GM19025 (cell line): ENCODE measurements around the gene UBAP1L.
"Not testable (repeated sequence)": the region's sequence is repeated elsewhere in the genome, so short reads cannot be mapped to it uniquely, and the experiment has no call there.

Source experiments
- ATAC-seq: cut with Tn5 transposase; IDR thresholded peaks from one replicate; pipeline ENCODE4 v1.9.1; 2021; ENCODE audit warnings: mild to moderate bottlenecking, low read depth, moderate library complexity; ENCODE audit not compliant: unreplicated experiment

UBAP1L gene

DNA sequence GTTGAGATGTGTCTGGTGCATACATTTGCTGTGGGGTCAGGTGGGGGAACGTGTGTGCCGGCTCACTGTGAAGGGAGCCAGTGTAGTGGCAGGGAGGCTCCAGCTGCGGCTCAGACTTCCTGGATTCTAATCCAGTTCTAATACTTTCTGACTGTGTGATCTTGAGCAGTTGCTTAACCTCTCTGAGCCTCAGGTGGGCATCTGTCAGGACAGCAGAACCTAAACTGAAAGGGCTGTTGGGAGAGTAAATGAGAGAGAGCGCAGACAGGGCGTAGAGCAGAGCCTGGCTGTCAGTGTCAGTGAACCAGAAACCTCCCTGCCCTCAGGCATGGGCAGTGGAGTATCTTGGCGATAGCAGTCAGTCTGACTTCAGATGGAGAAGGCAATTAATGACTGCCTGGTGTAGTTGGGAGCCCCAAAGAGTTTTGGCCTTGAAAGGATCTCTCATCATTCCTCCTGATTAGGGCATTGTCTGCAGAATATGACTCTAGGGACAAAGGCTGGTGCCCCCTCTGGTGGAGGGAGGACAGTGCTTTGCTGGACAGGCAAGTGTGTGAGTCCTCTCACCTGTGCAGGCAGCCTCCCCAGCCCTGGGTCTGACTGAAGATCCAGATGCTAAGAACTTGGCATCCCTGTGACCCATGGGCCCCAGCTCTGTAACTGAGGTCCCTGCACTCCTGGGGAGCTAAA is 28.9 kb downstream of the UBAP1L start:
- ATAC-seq, result no peak

DNA sequence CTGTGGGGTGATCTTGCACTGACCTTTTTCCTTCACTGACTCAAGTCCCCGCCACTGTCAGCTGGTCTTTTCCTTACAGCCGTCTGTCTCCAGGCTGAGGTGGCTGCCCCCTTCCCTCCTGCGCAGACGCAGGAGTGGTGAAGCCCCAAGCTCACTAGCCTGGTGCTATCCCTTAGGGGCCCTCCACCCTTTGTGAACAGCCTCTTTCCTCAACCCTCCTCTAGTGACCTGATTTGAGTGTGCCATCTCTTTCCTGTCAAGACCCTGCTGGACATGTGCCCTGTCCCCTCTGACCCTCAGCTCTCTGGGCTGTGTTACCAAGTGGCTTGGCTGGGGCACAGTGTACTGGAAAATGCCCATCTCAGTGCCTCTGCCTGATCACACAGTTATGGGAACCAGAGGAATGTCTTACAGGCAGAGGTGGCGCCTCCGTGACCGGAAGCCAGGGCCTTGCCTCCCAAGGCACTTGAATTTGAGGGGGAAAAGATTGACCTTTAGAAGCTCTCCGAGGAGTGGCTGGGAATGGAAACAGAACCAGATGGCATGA is 29.7 kb downstream of the UBAP1L start:
- no peak for ATAC-seq

DNA sequence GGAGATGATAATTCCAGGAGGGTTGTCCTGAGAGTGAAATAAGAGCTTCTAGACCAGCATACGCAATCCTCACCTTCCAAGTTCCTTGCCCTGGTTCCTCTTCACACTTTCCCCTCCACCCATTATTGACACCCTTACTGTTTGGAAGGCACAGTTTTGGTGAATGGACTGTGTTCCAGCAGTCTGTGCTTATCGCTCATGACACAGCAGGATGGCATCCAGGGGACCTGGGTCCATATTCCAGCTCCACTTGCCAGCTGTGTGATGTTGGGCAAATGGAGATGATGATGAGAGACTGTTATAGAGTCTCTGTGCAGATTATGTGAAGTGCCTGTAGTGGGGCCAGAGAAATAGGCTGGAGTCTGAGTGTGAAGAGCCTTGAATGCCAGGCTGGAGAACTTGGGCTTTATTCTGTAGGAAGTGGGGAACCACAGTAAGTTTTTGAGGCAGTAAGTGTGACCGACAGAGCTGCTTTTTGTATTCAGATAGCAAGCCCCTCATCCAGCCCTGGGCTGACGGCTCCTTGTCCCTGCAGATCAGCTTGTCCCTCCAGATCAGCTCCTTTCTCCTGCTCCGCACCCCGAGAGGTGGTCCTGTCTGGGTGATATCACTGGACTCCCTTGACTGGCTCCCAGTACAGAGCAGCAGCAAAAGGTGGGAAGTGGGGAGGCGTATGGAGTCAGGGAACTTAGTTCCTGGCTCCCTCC is 30.3 kb downstream of the UBAP1L start:
- no peak for ATAC-seq

DNA sequence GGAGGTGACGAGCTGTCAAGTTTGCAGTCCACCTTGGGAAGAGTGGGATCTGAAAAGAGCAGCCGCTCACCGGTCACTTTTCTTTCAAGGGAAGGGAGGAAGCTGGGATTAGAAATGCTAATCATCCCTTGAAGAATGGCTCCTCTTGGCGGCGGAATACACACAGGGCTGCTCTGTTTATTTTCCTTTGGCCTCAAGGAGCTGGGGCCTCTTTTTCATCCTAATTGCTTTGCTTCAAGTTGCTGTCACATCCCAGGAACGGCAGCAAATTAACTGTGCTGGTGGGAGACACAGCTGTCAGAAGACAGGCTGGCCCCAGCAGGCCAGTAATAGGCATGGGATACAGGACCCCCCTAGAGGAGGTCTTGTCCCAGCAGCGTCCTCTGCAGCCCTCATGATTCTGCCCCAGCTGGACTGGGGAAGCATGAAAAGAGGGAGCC is 31.7 kb downstream of the UBAP1L start:
- no peak for ATAC-seq

DNA sequence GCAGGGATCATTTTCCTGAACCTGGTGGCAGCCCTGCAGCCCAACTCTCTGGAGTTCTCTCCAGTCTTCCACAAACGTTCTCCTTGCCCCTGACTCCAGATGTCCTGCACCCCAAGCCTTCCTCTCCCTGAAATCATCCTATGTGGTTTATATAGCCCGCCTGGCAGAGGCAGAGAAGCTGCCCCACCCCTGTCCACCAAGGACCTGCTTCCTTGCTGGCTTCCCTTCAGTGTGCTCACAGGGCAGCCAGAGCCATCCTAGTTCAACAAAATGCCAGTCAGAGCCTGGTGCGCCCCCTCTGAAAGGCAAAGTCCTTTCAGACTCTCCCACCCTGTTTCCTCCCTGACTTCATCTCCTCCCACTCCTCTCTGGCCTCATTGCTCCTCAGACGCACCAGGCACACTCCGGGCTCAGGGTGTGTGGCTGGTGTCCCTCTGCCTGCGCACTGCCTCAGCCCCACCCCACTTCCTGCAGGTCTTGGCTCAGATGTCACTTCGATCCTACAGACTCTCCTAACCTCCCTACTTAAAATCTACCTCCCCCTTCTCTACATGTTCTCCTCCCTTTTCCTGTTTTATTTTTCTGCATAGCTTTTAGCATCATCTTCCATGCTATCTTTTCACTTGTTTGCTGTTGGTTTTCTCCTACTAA is 32.6 kb downstream of the UBAP1L start:
- no peak for ATAC-seq

DNA sequence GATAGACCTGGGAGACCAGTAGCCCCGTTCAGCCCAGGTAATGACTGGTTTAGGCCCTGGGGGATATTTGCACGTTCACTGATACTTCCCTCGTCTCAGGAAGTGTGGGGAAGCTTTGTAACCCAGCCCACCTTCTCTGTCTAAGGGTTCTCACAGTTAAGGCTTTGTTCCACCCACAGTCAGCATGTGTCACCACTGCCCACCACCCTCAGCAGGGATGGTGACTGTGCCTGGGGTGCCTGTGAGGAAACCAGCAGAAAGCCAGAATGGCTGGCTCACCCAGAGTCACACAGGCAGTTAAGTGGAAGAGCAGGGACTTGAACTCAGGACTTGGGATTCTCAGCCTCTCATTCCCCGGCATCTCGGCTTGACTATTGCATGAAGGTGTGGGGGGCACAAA is 33.2 kb downstream of the UBAP1L start:
- ATAC-seq, result no peak

DNA sequence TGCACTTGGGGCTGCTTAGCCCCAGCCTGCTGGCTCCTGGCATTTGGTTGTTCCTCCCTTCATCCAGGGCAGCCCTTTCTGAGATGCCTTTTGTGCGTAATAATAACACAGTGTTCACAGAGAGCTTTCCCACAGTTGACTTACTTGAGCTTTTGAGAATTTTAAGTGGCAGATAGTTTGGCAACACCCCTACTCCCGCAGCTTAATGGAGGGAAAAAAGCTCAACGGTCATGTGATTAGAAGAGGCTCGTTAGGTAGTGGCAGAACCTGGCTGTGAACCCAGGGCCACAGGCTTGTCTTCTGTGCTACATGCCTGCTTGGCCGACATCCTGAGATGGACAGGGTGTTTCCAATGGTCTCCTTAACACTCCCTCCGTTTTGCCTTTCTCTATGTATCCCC is 33.7 kb downstream of the UBAP1L start:
- ATAC-seq, result no peak

DNA sequence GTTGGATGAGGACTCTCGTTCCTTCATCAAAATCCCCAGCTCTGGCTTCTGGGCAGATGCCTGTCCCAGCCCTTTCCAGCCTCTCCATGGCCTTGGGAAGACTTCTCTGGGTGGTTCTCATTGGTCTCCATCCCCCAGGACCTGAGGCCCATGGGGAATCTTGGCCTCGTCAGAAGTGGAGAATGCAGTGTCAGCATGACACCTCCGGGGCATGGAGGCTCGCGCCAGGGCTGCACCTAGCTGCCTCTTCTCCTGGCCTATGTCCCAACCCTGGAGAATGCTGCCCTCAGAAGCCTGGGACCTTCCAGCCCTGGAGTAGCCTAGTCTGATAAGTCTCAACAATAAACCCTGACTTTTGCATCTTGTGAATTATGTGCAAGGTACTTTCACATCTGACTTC is 35.4 kb downstream of the UBAP1L start:
- no peak for ATAC-seq

DNA sequence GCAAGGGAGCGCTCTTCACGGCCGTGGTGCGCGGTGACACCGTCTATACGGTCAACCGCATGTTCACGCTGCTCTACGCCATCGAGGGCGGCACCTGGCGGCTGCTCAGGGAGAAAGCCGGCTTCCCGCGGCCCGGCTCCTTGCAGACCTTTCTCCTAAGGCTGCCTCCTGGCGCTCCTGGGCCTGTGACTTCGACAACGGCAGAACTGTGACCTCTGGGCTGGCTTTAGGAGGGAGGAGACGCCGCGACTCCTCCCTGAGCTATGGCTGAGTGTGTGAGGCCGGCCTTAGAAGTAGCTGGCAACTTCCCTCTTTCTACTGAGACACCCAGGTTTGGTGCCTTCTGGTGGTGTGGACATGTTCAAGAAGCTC is 37.0 kb downstream of the UBAP1L start:
- ATAC-seq, result no peak

DNA sequence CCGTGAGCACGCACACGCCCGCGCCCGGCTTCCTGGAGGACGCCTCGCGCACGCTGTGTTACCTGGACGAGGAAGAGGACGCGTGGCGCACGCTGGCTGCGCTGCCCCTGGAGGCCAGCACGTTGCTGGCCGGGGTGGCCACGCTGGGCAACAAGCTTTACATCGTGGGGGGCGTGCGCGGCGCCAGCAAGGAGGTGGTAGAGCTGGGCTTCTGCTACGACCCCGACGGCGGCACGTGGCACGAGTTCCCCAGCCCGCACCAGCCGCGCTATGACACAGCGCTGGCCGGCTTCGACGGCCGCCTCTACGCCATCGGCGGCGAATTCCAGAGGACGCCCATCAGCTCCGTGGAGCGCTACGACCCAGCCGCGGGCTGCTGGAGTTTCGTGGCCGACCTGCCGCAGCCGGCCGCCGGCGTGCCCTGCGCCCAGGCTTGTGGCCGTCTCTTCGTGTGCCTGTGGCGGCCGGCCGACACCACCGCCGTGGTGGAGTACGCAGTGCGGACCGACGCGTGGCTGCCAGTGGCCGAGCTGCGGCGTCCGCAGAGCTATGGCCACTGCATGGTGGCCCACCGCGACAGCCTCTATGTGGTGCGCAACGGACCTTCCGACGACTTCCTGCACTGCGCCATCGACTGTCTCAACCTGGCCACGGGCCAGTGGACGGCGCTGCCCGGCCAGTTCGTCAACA is 37.6 kb downstream of the UBAP1L start:
- ATAC-seq, result no peak

DNA sequence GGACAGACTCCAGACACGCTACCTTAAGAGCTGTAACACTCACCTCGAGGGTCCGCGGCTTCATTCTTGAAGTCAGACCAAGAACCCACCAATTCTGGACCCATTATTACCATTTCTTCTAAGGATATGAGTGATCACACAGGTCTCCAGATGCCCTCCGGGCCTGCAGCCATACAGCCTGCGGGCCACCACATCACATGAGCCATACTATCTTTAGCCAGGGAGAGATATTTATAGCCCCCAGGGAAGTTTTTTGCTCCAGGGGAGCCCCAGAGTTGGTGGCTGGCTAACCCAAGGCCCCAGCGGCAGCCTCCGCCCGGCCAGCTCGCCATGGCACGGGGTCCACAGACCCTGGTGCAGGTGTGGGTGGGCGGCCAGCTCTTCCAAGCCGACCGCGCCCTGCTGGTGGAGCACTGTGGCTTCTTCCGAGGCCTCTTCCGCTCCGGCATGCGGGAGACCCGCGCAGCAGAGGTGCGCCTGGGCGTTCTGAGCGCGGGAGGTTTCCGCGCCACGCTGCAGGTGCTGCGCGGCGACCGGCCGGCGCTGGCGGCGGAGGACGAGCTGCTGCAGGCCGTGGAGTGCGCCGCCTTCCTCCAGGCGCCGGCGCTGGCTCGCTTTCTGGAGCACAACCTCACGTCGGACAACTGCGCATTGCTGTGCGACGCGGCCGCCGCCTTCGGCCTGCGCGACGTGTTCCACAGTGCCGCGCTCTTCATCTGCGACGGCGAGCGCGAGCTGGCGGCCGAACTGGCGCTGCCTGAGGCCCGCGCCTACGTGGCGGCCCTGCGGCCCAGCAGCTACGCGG is 38.3 kb downstream of the UBAP1L start, which contains the start of gene KBTBD13:
TSS of gene KBTBD13 (plus strand) at position 261 of the 805 bp plus-strand sequence. CDS start at position 331, 70 bp downstream.
- ATAC-seq, result no peak

DNA sequence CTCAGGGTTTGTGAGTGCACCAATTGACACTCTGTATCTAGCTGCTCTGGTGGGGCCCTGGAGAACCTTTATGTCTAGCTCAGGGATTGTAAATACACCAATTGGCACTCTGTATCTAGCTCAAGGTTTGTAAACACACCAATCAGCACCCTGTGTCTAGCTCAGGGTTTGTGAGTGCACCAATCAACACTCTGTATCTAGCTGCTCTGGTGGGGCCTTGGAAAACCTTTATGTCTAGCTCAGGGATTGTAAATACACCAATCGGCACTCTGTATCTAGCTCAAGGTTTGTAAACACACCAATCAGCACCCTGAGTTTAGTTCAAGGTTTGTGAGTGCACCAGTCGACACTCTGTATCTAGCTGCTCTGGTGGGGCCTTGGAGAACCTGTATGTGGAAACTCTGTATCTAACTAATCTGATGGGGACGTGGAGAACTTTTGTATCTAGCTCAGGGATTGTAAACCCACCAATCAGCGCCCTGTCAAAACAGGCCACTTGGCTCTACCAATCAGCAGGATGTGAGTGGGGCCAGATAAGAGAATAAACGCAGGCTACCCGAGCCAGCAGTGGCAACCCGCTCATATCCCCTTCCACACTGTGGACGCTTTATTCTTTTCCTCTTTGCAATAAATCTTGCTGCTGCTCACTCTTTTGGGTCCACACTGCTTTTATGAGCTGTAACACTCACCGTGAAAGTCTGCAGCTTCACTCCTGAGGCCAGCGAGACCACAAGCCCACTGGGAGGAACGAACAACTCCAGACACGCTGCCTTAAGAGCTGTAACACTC is 39.2 kb downstream of the UBAP1L start:
- not testable (repeated sequence) for ATAC-seq

DNA sequence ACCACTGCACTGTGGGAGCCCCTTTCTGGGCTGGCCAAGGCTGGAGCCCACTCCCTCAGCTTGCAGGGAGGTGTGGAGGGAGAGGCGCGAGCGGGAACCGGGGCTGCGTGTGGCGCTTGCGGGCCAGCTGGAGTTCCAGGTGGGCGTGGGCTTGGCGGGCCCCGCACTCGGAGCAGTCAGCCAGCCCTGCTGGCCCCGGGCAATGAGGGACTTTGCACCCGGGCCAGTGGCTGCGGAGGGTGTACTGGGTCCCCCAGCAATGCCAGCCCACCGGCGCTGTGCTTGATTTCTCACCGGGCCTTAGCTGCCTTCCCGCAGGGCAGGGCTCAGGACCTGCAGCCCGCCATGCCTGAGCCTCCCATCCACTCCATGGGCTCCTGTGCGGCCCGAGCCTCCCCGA is 40.1 kb downstream of the UBAP1L start:
- not testable (repeated sequence) for ATAC-seq

DNA sequence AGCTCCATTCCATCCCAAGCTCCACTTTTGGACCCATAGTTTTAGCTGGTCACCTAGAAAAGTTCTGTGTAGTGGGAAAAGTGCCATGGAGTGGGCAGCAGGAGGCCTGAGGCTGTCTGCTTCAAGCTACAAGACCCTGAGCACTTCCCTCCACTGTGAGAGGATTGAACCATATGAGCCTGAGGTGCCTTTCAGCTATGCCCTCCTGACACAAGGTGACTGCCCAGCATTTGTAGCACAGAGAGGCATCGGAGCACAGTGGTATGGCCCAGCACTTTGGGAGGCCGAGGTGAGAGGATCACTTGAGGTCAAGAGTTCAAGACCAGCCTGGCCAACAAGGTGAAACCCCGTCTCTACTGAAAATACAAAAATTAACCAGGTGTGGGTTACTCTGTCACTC is 42.4 kb downstream of the UBAP1L start:
- no peak for ATAC-seq

DNA sequence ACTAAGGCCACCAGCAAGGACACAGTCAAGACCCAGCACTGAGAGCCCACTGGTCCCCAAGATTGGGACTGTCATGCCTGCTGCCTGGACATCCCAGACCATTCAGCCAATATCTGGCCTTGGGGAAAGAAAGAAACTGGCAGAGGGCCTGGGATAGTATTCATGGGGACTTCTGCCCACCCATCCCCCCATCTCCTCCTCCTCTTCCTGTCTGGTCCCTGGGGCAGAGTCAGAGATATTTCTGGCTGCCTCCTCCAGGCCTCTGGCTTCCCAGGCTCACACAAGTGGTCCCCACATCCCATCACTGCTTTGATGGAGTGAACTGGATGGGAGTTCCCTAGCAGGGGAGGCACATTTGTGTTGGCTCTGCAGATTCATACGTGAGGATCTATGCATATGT is 43.0 kb downstream of the UBAP1L start:
- no peak for ATAC-seq

DNA sequence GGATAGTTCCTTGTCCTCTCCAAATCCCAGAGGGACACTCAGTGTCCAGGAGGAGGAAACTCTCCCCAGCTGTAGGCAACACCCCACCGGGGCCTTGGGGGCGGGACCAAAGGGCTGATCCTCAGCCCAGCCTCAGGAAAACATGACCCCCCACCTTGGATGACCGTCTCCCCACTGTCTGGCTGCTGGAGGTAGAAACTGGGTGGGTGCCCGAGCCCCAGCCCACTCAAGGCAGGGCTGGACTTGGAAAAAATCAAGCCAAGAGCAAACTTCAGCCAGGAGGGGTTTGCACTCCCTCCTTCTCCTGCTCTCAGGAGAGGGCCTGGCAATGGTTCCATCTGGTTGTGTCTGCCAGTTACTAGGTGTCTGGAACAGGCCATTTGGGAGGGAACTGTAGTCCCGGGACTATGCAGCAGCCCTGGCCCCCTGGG is 43.6 kb downstream of the UBAP1L start:
- no peak for ATAC-seq

DNA sequence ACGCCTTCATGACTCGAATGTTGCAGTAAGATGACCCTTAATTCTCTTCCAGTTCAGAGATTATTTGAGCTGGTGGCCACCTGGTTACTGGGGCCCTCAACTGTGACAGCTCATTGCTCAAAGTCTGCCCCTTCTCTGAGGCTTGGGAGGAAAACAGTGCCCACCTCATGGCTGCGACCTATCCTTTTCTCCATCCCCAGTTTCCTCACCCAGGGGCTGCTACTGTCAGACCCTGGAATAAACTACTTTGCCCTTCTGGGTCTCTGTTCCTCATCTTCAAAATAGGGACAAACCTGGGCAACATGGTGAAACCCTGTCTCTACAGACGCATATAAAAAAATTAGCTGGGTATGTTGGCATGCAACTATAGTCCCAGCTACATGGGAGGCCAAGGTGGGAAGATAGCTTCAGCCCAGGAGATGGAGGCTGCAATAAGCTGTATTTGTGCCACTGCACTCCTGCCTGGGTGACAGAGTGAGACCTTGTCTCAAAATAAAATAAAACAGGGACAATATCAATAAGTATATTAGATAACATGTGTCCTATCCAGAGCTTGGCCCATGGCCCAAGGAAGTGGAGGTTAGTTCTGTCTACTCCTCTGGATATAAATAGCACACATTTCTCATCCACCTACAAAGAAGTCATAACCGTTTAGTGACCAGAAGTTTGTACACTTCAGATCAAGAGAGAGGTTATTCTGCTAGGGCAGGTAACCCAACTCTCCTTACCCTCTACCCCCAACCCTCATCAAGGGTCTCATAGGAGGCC is 45.0 kb downstream of the UBAP1L start:
- ATAC-seq, result no peak

DNA sequence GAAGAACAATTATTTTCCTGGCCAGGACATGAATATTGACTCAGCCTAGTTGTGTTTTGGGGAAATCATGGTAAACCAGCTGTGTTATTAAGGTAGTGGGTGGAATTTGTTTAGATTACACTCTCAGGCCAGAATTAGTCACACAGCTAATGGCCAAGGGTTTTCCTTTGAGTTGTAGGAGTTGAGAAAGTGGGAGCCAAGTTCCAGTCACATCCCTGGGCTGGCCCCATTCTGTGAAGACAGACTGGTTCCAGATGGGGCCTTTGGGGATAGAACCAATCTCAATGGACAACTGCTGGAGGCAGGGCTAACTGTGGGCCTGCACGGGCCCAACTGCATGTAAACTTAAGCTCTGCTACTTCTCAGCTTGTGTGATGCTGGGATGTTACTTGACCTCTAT is 45.8 kb downstream of the UBAP1L start:
- no peak for ATAC-seq
